HG02798 (cell line): ENCODE data around the gene CCDC134.
"Not testable (repeated sequence)": the region's sequence is repeated elsewhere in the genome, so short reads cannot be mapped to it uniquely, and the experiment has no call there.

Experiments used
- ATAC-seq: cut with Tn5 transposase; IDR thresholded peaks from one replicate; pipeline ENCODE4 v1.9.1; 2021; ENCODE audit warnings: mild to moderate bottlenecking; ENCODE audit not compliant: unreplicated experiment, poor library complexity

CCDC134 gene

GRCh38 chr22:41838842-41839618, 38.6 kb downstream of the CCDC134 start:
- ATAC-seq: no peak

- ATAC-seq: no peak
These were observed 39.7 kb downstream of the CCDC134 start for GRCh38 chr22:41840216-41840615.

- ATAC-seq: no peak
These were observed 40.7 kb downstream of the CCDC134 start for GRCh38 chr22:41841085-41841712.

GRCh38 chr22:41842996-41843970, 42.8 kb downstream of the CCDC134 start:
- no peak for ATAC-seq

GRCh38 chr22:41844036-41844435, 43.6 kb downstream of the CCDC134 start:
- no peak for ATAC-seq

GRCh38 chr22:41844513-41844912, 44.0 kb downstream of the CCDC134 start:
- ATAC-seq: no peak

GRCh38 chr22:41845380-41846267, 45.1 kb downstream of the CCDC134 start:
- ATAC-seq: no peak

GRCh38 chr22:41846268-41846987, 45.9 kb downstream of the CCDC134 start:
- no peak for ATAC-seq

- ATAC-seq: no peak
These were observed 46.8 kb downstream of the CCDC134 start for GRCh38 chr22:41847300-41847699.

GRCh38 chr22:41848468-41848867, 48.0 kb downstream of the CCDC134 start:
- no peak for ATAC-seq

GRCh38 chr22:41856469-41856868, 56.0 kb downstream of the CCDC134 start:
- no peak for ATAC-seq

- ATAC-seq: no peak
These were observed 56.8 kb downstream of the CCDC134 start for GRCh38 chr22:41857155-41857859.

GRCh38 chr22:41857860-41858199, 57.4 kb downstream of the CCDC134 start:
- ATAC-seq: no peak

- ATAC-seq: peak; percentile 58
These were observed 61.7 kb downstream of the CCDC134 start for GRCh38 chr22:41862160-41862529.

- ATAC-seq: peak; percentile 70
These were observed 62.2 kb downstream of the CCDC134 start for GRCh38 chr22:41862530-41863266.

- ATAC-seq: no peak
These were observed 63.0 kb downstream of the CCDC134 start for GRCh38 chr22:41863472-41863871.

- no peak for ATAC-seq
These were observed 68.1 kb downstream of the CCDC134 start for GRCh38 chr22:41868556-41868955.

- ATAC-seq: not testable (repeated sequence)
These were observed 69.6 kb downstream of the CCDC134 start for GRCh38 chr22:41870081-41870480.
